Activated CD8-positive, alpha-beta memory T cell treated with anti-CD3 and anti-CD28 coated beads, Interleukin-2, amount 50 U/mL, for 24 hours (primary cell): ENCODE results near the gene ADAMTS4.

Source experiments
- DNase-seq: peaks from one replicate; pipeline ENCODE4 v3.0.0-alpha.2; 2020; ENCODE audit errors: extremely low read depth

The ADAMTS4 gene

GRCh38 chr1:161145832-161146231 is 53.0 kb downstream of the ADAMTS4 start:
- DNase-seq, result no peak

GRCh38 chr1:161140755-161141400 is 58.0 kb downstream of the ADAMTS4 start:
- DNase-seq, result no peak

GRCh38 chr1:161139766-161140165 is 59.1 kb downstream of the ADAMTS4 start:
- no peak for DNase-seq

DNA sequence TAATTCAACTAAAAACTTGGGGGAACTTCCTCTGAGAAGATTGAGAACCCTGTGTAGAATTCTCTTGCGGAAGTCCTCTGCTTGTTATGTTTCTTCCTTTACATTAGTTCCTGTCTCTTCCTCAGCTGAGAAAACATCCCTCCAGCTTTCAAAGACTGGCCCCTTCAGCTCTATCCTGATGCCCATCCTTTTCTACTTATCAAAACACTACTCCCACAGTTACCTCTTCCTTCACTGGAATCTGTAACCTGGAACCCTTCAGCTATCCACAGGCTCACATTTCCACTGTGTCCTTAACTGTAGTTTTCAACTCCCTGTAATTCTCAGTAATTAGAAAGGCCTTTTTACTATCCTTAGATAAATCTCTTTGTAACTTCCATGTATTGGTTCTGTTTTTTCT is 60.4 kb downstream of the ADAMTS4 start:
- no peak for DNase-seq

- no peak for DNase-seq
Observed at GRCh38 chr1:161137881-161138280, 61.0 kb downstream of the ADAMTS4 start.
